Measurements from ENCODE around the gene GP2.

Gene GP2

GRCh38 chr16:20327444-20328041 lies at the start of gene GP2:
Gene GP2 (minus strand): TSS chr16:20327513. CDS start chr16:20326431, 1,082 bp downstream.
- Mint-ChIP-seq H3K9me3 (no peaks in the 10 kb centered on the region), H3K27ac (peak within 1 kb of the TSS in 1 of 2 donors; percentile 16), H3K4me3 (no peak within 1 kb of the TSS), H3K27me3 (peaks cover 7% of the 10 kb centered on the region), H3K4me1 (no peaks in the 10 kb centered on the region)
- no peak for DNase-seq
- no peak for ATAC-seq

GRCh38 chr16:20372701-20373100 lies 45.4 kb upstream of the GP2 start:
- Mint-ChIP-seq H3K9me3 (no peaks in the 10 kb centered on the region), H3K4me3 (no peak overlapping the region), H3K27me3 (peaks cover 24% of the 10 kb centered on the region), H3K27ac (no peak overlapping the region), H3K4me1 (no peaks in the 10 kb centered on the region)
- no peak for ATAC-seq
- no peak for DNase-seq

- no peaks in the 10 kb centered on the region for H3K4me1 Mint-ChIP-seq
- H3K27ac Mint-ChIP-seq = no peak overlapping the region
- ATAC-seq = no peak
- no peaks in the 10 kb centered on the region for H3K9me3 Mint-ChIP-seq
- DNase-seq = no peak
- no peak overlapping the region for H3K4me3 Mint-ChIP-seq
- H3K27me3 Mint-ChIP-seq = peaks cover 22% of the 10 kb centered on the region
These were observed 42.2 kb upstream of the GP2 start for GRCh38 chr16:20369452-20370054.

GRCh38 chr16:20364051-20364450 lies 36.7 kb upstream of the GP2 start:
- ATAC-seq = no peak
- Mint-ChIP-seq H3K9me3 (no peaks in the 10 kb centered on the region), H3K4me3 (no peak overlapping the region), H3K27me3 (peaks cover 14% of the 10 kb centered on the region), H3K27ac (no peak overlapping the region), H3K4me1 (no peaks in the 10 kb centered on the region)
- DNase-seq = no peak

GRCh38 chr16:20363191-20363590 lies 35.9 kb upstream of the GP2 start:
- ATAC-seq (no peak), DNase-seq (no peak)
- H3K9me3 Mint-ChIP-seq = no peaks in the 10 kb centered on the region
- peaks cover 11% of the 10 kb centered on the region for H3K27me3 Mint-ChIP-seq
- H3K4me3 Mint-ChIP-seq = no peak overlapping the region
- H3K27ac Mint-ChIP-seq = no peak overlapping the region
- H3K4me1 Mint-ChIP-seq = no peaks in the 10 kb centered on the region

DNA sequence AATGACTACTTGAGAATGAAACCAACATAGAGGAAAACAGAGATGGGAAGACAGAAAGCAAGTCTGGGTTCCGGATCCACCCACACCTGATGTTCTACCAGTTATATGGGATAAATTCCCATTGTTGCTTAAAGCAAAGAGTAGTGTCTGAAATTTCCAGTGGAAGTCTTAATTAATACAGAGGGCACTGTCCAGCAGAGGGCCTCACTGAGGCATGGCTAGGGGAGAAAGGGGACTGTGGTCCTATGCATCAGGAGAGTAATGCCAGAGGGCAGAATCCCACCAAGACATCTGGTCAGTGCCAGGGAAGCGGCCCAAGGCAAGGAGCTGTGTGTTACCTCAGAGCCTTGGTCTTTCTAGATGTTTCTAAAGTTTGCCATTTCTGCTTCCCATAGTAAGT lies 32.7 kb upstream of the GP2 start:
- Mint-ChIP-seq H3K4me1 (no peaks in the 10 kb centered on the region), H3K9me3 (peaks cover 0 to 2% of the 10 kb centered on the region in 2 donors), H3K4me3 (no peak overlapping the region), H3K27ac (no peak overlapping the region), H3K27me3 (no peaks in the 10 kb centered on the region)
- DNase-seq (no peak), ATAC-seq (no peak)

- DNase-seq = no peak
- Mint-ChIP-seq H3K4me1 (no peaks in the 10 kb centered on the region), H3K4me3 (no peak overlapping the region), H3K27ac (peak overlapping the region in 1 of 2 donors; percentile 13), H3K9me3 (peaks cover 0 to 4% of the 10 kb centered on the region in 2 donors), H3K27me3 (no peaks in the 10 kb centered on the region)
- no peak for ATAC-seq
These were observed 27.9 kb upstream of the GP2 start for GRCh38 chr16:20355114-20355782.

- ATAC-seq (no peak), DNase-seq (no peak)
- no peak overlapping the region for H3K4me3 Mint-ChIP-seq
- peaks cover 0 to 4% of the 10 kb centered on the region in 2 donors for H3K9me3 Mint-ChIP-seq
- no peaks in the 10 kb centered on the region for H3K4me1 Mint-ChIP-seq
- no peaks in the 10 kb centered on the region for H3K27me3 Mint-ChIP-seq
- no peak overlapping the region for H3K27ac Mint-ChIP-seq
These were observed 26.1 kb upstream of the GP2 start for GRCh38 chr16:20353379-20353778.

- Mint-ChIP-seq H3K27me3 (no peaks in the 10 kb centered on the region), H3K4me1 (no peaks in the 10 kb centered on the region), H3K27ac (no peak within 1 kb of the TSS), H3K4me3 (no peak within 1 kb of the TSS), H3K9me3 (peaks cover 0 to 4% of the 10 kb centered on the region in 2 donors)
- DNase-seq (no peak), ATAC-seq (no peak)
These were observed 25.3 kb upstream of the GP2 start, which contains the start of gene UMOD for GRCh38 chr16:20352615-20353014. Gene UMOD (minus strand): TSS chr16:20352715. CDS start chr16:20350737, 1,978 bp downstream.

DNA sequence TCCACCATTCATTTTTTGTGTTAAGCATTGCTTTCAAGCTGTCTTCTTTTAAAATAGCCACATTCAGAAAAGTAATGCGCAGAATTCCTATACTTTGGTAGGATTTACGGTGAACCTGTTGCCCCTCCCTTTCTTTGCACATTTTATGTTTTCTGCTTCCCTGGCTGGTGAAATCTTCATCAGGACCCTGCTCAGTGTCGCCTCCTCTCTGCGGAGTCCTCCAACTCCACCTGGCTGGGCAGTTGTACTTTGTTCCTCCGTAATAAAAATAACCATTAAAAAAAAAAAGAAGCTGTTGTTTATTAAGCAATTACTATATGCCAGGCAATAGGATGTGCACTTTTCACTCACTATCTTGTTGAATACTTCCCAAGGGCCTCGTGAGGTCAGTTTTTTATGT lies 22.3 kb upstream of the GP2 start:
- DNase-seq = no peak
- no peak overlapping the region for H3K4me3 Mint-ChIP-seq

GRCh38 chr16:20348365-20349185 lies 21.3 kb upstream of the GP2 start:
- DNase-seq = no peak
- H3K4me3 Mint-ChIP-seq = no peak overlapping the region

More for the DNA sequence above, 22.3 kb upstream of the GP2 start:
- Mint-ChIP-seq H3K27ac (no peak overlapping the region), H3K27me3 (no peaks in the 10 kb centered on the region), H3K9me3 (no peaks in the 10 kb centered on the region), H3K4me1 (no peaks in the 10 kb centered on the region)
- no peak for ATAC-seq

DNA sequence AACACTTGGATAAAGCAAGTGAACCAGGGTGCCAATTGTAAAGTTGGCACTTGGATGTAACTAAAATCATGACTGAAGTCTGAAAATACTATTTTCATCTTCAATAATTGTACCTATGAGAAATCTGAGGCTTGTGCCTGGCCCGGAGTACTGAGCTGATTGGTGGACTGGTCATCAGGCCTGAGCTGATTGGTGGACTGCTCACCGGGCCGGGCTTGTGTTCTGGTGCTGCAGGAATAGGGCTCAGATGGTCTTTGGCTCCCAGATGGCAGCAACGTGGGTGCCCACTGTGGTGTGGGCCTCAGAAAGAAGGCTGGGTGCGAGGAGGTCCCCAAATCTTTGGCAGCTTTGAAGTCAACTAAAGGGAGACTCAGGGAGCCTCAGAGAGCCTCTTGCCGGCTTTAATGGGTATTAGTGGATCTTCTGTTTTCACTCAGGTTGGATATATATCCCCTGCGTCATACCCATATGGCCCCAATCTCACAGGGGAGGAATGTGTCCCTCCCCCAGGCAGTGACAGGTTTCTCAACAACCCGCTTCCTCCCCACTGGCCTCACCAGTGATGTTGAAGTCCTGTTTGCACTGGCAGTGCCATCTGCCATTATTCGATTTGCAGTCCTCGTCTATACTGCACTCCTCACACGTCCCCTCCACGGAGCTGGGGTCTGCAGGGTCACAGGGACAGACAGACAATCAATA lies 20.5 kb upstream of the GP2 start:
- no peaks in the 10 kb centered on the region for H3K27me3 Mint-ChIP-seq
- no peak overlapping the region for H3K27ac Mint-ChIP-seq
- H3K4me3 Mint-ChIP-seq = no peak overlapping the region
- no peaks in the 10 kb centered on the region for H3K4me1 Mint-ChIP-seq
- no peak for ATAC-seq
- no peak for DNase-seq
- H3K9me3 Mint-ChIP-seq = no peaks in the 10 kb centered on the region

More at GRCh38 chr16:20348365-20349185, 21.3 kb upstream of the GP2 start:
- ATAC-seq = no peak
- Mint-ChIP-seq H3K27me3 (no peaks in the 10 kb centered on the region), H3K27ac (no peak overlapping the region), H3K4me1 (no peaks in the 10 kb centered on the region), H3K9me3 (no peaks in the 10 kb centered on the region)

DNA sequence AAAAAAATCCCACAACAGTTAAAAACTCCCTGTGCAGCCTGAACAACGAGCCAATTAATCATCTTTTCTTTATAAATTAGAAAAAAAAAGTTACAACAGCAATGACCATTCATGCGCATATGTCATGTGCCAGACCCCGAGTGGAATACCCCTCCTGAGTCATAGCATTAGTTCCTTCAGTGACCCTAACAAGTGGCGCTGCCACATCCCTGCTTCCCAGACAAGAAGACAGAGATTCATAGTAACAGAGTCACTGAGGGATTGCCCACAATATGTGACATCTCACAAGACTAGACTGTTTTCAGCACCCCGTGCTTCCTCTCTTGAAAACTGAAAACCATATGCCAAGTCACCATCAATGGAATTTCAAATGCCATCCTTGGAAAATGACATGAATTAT lies 17.3 kb upstream of the GP2 start:
- no peak for ATAC-seq
- no peaks in the 10 kb centered on the region for H3K9me3 Mint-ChIP-seq
- no peak overlapping the region for H3K27ac Mint-ChIP-seq

GRCh38 chr16:20339744-20340143 lies 12.4 kb upstream of the GP2 start:
- Mint-ChIP-seq H3K27ac (no peak overlapping the region), H3K27me3 (peaks cover 8% of the 10 kb centered on the region), H3K4me1 (no peaks in the 10 kb centered on the region), H3K4me3 (no peak overlapping the region), H3K9me3 (no peaks in the 10 kb centered on the region)
- ATAC-seq = no peak
- DNase-seq = no peak

More for the DNA sequence above, 17.3 kb upstream of the GP2 start:
- Mint-ChIP-seq H3K27me3 (no peaks in the 10 kb centered on the region), H3K4me1 (no peaks in the 10 kb centered on the region), H3K4me3 (no peak overlapping the region)
- DNase-seq = no peak

- no peaks in the 10 kb centered on the region for H3K9me3 Mint-ChIP-seq
- no peaks in the 10 kb centered on the region for H3K4me1 Mint-ChIP-seq
- DNase-seq = no peak
- H3K27ac Mint-ChIP-seq = no peak overlapping the region
- no peak overlapping the region for H3K4me3 Mint-ChIP-seq
- no peak for ATAC-seq
- H3K27me3 Mint-ChIP-seq = peaks cover 8% of the 10 kb centered on the region
These were observed 9.6 kb upstream of the GP2 start for GRCh38 chr16:20336955-20337354.

Data from stimulated activated naive CD8-positive, alpha-beta T cell treated with anti-CD3 and anti-CD28 coated beads, Interleukin-15, amount 100 ng/mL, for 72 hours (primary cell).